GM10248 (cell line): ENCODE results near the gene KLHL30.

ENCODE experiments used
- CTCF ChIA-PET: fragments of 300-600 bp; sonication (Branson Sonifier 250); formaldehyde crosslinking; extraction: SDS; loops from one replicate; lab custom pipeline; 2021; ENCODE audit warnings: antibody characterized with exemption; lab: Yijun Ruan, JAX
- POLR2A ChIA-PET: fragments of 350-650 bp; sonication (Branson Sonifier 250); formaldehyde crosslinking; extraction: SDS; loops from one replicate; lab custom pipeline; 2020; ENCODE audit warnings: antibody characterized with exemption; lab: Yijun Ruan, JAX
- DNase-seq: peaks from one replicate; pipeline ENCODE4 v3.0.0; 2012; ENCODE audit errors: extremely low spot score
- TF ChIP-seq, protein P1 (sequence below): IDR thresholded peaks from 2 replicates; pipeline ENCODE4 v1.5.1; 2012; ENCODE audit warnings: mild to moderate bottlenecking, low read depth; ENCODE audit errors: extremely low read depth, missing control alignments, control extremely low read depth

KLHL30 gene

DNA sequence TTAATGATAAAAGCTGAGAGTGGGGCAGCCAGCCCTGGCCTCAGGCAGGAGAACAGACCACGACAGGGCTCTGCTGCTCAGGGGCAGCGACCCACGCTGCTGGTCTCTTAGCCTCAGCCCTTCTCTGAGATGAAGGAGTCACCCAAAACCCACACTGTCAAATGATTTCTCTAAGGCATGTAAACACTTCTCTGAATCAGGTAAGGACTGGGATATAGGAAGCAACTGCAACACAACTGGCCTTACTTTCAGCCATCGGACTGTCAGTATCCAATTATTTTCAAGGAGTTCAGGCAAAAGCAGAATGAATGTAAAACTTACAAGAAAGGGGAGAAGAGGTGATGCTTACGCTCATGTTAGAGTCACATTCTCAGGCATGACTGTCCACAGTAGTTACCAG, 42.1 kb downstream of the KLHL30 start:
- CTCF ChIA-PET: no interaction called here
- no peak for DNase-seq
- POLR2A ChIA-PET: no interaction called here
- TF ChIP-seq, protein P1, sequence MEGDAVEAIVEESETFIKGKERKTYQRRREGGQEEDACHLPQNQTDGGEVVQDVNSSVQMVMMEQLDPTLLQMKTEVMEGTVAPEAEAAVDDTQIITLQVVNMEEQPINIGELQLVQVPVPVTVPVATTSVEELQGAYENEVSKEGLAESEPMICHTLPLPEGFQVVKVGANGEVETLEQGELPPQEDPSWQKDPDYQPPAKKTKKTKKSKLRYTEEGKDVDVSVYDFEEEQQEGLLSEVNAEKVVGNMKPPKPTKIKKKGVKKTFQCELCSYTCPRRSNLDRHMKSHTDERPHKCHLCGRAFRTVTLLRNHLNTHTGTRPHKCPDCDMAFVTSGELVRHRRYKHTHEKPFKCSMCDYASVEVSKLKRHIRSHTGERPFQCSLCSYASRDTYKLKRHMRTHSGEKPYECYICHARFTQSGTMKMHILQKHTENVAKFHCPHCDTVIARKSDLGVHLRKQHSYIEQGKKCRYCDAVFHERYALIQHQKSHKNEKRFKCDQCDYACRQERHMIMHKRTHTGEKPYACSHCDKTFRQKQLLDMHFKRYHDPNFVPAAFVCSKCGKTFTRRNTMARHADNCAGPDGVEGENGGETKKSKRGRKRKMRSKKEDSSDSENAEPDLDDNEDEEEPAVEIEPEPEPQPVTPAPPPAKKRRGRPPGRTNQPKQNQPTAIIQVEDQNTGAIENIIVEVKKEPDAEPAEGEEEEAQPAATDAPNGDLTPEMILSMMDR: no peak

DNA sequence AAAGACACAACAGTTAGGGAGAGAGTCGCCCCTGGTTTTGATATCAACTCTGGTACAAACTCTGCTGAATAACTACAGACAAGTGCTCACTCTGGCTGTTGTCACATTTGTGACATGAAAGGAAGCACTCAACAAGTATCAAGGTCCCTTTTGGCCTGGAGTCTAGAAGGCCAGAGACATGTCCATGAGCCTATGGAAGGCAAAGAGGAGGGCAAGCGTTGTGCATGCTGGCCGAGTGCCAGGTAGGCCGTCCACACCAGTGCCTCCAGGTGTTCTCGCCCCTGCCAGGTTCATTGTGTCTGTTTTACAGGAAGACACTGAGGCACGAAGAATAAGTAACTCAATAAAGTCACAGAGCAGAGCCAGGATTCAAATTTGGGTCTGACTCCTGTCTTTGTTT, 43.9 kb downstream of the KLHL30 start:
- POLR2A ChIA-PET: no interaction called here
- TF ChIP-seq, protein P1: no peak
- CTCF ChIA-PET: no interaction called here
- no peak for DNase-seq

DNA sequence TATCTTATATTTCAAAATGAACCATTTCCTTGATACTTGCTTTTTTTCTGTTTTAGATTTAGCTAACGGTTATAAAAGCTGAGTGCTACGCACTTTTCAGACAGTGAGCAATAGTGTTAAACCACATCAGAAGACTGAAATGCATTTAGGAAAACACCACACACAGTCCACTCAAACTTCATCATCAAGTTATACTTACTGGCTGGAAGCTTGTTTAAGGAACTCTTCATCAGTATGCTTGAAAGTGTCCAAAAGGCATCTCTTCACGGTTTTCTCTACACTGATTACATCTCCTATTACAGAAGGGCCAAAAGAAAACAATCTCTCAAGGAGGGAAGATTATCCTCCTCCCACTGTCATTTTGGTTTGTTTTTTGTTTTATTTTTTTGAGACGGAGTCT, 45.4 kb downstream of the KLHL30 start:
- DNase-seq: no peak
- ChIA-PET POLR2A (no interaction called here), CTCF (no interaction called here)
- TF ChIP-seq, protein P1: no peak

DNA sequence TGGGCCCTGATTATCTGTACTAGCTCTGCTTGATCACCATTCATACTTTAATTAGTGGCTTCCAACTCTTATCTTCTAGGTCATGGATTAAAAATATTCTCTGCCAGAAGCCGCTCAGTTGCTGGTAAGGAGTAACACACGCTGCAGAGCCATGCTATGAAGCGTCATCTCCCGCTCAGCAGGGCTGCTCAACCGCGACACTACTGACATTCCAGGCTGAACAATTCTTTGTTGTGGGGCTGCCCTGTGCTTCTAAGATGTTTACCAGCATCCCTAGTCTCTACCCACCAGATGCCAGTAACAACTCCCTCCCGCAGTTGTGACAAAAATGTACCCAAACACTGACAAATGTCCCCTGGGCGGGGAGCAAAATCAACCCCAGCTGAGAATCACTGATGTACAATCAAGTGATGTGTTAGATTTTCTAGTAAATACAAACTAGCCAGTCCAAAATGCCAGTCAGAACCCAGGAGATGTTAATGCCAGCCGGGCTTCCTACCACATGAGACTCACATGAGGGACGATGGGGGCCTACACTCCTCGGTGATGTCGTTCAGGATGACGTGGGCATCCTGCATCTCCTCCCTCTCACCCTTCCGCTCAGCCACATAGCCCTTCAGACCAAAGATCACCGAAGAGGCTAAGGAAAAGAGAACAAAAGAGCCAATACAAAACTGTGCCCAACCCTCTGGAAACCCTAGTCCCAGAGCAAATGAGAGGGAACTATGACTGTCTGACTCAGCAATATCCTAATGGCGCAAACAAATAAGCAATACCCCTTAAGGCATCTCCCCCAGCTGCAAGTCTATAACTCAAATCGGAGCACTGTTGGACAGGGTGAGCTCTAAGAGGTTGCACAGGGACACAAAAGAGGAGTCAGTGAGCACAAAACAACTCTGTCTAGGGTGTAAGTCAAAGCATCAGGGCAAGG, 49.4 kb downstream of the KLHL30 start:
- POLR2A ChIA-PET: no interaction called here
- CTCF ChIA-PET: interaction anchor here (1.1 kb wide), 2 partner anchors 10 to 49 kb away, joined by 3 to 5 read pairs; no protein-coding TSS in a partner anchor
- TF ChIP-seq, protein P1: no peak
- no peak for DNase-seq

DNA sequence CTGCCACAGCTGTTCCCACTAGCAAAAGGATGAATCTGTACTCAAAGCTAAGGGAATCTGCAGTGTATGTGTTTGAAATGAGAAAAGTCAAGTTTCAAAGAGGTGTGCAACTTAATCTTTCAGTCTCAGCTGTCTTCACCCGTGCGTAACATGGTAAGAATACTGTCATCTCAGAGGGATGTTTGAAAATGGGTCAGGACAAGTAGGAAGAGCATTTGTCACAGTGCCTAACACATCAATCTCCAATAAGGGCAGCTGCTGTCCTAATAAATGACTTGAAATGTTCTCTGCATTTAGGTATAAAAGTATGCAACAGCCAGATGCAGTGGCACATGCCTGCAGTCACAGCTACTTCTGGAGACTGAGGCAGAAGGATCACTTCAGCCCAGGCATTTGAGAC, 52.0 kb downstream of the KLHL30 start:
- TF ChIP-seq, protein P1: no peak
- ChIA-PET POLR2A (interaction anchor here (0.7 kb wide), 1 partner anchor 17 kb away, joined by 6 read pairs; no protein-coding TSS in a partner anchor), CTCF (no interaction called here)
- DNase-seq: no peak
